Heart left ventricle (tissue), 13 donors: ENCODE data around the gene TBXA2R.

Experiments
- CTCF ChIP-seq, 12 donors: fragments of 200-600 bp; sonication (generic) in 4 of 12; IDR thresholded peaks; one replicate each; pipeline versions ENCODE4 v1.5.0 to v1.8.0; 2018 to 2022; ENCODE audit warnings: antibody characterized with exemption in 12 of 12, mild to moderate bottlenecking in 5 of 12
- POLR2A ChIP-seq, 2 donors: fragments of 450-650 bp; IDR thresholded peaks; one replicate each; pipeline ENCODE4 v1.6.1; 2017; ENCODE audit warnings: antibody characterized with exemption in 2 of 2, mild to moderate bottlenecking in 2 of 2, moderate library complexity in 2 of 2
- donor health status: ischemic (EF 13 %, LVEDD 7.1; RV severe dilation, severe dysfunction).
- donor health status: DM: no; HTN: yes; CAD: no.
- donor health status: DM: no; HTN: no; CAD: no.
- donor health status: ischemic (EF 25% LVEDD 6.9; RV normal size, moderate dysfunction).
- donor health status: ischemic (EF 25% LVEDD 5.7; RV mildly dilated, moderate dysfunction).
- donor health status: ischemic (EF 35%, LVEDD 5.7; RV mildly dilated, moderate dysfunction).
- donor health status: nonischemic (EF 11% LVEDD 7.7; RV severe dilation, severe dysfunction).
- donor health status: DM: yes; HTN: yes; CAD: no.
- donor health status: PGD.
- donor health status: ischemic (EF 29% LVEDD 5.4; RV normal size, mild dysfunction).
- donor health status: nonischemic (EF 23%, LVEDD 6.1; RV moderate dilation, normal function).

GRCh38 chr19:3605770-3606169 is 905 bp downstream of the TBXA2R start:
- no peak for TF ChIP-seq POLR2A (IDR thresholded peaks at IDR 0.05)
- no peak for TF ChIP-seq CTCF (IDR thresholded peaks at IDR 0.05)
